Parietal lobe (tissue), 2 donors: ENCODE data around the gene GRIA2. TPM values are rescaled to one million over a fixed set of nuclear protein-coding genes. Genes with fewer than 3 reads are reported as not detected.

Experiments used
- small RNA-seq: library from RNA; depleted of rRNA; stranded (forward); fragments of <200 nt; gene quantifications from one replicate; pipeline ENCODE3, GENCODE V24; 2014; ENCODE audit warnings: low replicate concordance
- total RNA-seq: library from RNA; depleted of rRNA; stranded (reverse); fragments of >200 nt; gene quantifications from one replicate; pipeline ENCODE4 v1.2.3, GENCODE V29; 2014

GRIA2 gene
- 617 TPM for total RNA-seq

DNA sequence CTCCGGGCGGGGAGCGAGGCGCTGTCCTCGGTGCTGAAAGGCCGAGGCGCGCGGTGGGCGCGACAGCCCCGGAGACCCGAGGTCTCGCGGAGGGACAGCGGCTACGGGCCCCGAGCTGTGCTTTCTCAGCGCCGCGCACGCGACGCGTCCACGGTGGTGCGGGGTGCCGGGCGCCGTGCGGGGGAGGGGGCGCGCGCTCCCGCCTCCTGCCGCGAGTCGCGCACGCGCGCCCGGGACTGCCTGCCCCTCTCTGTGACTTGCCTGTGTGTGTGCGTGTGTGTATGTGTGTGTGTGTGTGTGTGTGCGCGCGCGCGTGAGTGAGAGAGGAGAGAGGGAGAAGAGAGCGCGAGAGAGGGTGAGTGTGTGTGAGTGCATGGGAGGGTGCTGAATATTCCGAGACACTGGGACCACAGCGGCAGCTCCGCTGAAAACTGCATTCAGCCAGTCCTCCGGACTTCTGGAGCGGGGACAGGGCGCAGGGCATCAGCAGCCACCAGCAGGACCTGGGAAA is at the start of gene GRIA2:
Gene GRIA2, plus strand, starts transcription at position 358 of the 511 bp plus-strand sequence. CDS start 315 bp downstream, outside the sequence.

Small RNAs within 50 kb of the gene (small RNA-seq; reads per million reads assigned to genes)
- not detected for gene RNU6-582P

Other genes with a start within 250 kb of the GRIA2 start
- gene PDGFC, start 248.9 kb upstream of the GRIA2 start, total RNA-seq, result 36.0 TPM
- gene GLRB, start 144.6 kb upstream of the GRIA2 start, total RNA-seq, result 37.9 TPM